Stimulated activated CD8-positive, alpha-beta memory T cell treated with anti-CD3 and anti-CD28 coated beads, Interleukin-7, amount 100 ng/mL, for 48 hours (primary cell): ENCODE results near the gene CTDP1.

Experiments
- DNase-seq, 2 donors: peaks; one replicate each; pipeline ENCODE4 v3.0.0-alpha.2; 2020; ENCODE audit warnings: low read depth in 1 of 2; ENCODE audit errors: extremely low read depth in 1 of 2

Gene CTDP1

DNA sequence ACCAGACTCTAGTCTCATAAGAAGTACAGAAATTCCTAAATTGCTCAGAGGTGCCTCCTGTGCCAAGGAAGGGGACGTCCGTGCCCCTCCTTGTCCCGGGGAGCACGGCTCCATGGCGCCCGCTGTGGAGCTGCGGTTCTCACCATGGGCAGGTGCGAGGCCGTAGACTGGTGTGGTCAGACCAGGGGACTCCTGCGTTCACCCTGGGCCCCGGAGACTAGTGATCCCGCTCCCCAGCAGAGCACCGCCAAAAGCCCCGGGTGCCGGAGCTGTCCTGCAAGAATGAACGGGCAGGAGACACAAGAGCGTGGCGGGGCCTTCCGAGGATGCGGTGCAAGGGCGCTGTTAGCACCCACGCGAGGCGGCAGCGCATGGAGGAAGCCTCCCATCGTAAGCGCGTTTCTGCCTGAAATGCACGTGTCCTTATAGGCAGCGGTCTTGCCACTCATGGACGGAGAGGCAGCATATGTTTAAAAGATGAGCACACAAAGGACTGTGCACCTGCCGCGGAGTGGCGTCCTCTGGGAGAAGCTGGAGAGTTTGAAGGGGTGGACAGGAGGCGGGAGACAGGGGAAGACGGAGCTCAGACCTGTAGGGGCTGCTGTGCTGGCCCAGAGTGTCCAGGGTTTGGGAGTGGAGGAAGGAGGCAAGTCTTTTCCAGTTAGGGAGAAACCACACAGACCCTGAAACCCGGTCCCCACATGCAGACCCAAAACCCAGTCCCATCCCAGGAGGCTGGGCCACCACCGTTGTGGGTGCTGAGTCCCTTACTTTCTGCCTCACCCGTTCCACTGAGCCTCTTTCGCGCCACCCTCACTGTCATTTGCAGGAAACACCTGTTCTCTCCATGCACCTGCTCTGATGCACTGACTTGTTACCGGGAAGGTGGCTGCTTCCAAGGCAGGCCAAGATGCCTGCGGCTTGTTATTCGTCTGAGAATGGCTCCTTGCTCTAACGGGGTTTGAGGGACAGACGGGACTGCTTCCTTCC, 110.6 kb downstream of the CTDP1 start:
- no peak for DNase-seq

DNA sequence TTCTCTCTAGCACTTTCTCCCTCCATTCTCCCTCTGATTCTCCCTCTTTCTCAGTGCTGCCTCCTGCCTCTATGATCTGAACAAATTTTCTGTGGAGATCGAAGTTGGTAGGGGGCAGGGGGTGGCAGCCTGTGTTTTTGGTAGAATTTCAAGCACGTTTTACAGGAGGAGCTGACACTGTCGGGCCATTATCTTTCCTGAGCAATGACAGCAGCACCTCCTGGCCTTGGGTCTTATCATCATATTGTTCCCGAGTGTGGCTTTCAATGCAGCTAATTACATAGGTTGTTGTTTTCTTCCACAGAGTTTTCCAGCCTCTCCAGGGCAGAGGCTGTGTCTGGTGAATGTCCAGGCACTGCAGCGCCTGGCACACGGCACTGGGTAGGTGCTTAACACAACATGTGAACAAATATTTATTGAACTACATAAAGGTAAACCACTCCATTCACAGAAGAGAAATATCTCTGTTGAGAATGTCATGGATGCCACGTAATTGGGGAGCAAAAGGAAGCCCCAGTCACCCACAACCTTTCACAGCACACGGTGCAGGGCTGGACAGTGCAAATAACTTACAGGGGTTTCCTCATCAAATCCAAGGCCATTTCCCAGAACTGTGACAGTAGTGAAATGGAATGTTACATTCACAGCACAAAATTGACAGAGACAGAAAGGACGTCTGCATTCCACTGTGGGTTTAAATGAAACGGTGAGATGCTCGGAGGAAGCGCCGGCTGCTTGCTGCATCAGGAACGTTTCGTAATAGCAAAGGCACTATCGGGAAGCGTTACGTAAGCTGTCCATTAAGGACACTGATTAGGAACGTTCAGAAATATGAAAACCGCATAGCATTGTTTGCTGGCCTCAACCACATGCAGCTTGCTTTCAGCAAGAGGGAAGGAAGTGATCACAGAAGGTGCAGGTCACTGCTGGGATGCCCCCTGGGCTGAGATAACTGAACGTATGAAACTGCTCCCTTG, 111.7 kb downstream of the CTDP1 start:
- DNase-seq = no peak

DNA sequence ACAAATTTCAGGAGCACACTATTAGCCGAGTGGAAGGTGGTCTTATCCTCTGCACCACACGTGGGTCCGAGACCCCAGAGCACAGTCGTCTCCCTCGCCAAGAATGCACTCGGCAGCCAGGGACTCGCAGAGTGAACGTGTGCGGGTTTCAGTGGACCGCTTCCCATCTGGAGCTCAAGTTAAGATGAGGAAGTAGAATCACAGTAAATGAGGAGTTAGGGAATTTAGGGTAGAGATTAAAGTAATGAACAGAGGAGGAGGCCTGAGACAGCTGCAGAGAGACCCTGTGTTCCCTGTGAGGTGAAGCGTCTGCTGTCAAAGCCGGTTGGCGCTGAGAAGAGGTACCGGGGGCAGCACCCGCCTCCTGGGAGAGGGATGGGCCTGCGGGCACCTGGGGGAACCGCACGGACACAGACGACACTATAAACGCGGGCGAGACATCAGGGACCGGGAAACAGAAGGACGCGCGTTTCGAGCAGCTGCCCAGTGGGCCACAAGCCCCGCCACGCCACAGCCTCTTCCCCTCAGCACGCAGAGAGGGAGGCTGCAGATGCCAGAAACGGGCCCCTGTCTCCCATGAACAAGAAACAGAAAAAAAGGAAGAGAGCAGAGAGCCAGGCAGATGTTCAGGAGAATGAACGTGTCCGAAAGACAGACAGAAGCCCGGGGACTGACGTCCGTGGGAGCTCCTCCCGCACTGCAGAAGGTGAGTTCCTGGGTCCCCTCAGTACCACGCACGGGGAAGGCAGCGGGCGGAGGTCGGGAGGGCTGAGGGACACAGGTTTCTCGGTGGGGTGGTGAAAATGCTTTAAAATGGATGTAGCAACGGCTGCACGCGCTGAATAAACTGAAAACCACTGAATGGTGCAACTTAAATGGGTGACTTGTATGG, 112.7 kb downstream of the CTDP1 start:
- DNase-seq = no peak

DNA sequence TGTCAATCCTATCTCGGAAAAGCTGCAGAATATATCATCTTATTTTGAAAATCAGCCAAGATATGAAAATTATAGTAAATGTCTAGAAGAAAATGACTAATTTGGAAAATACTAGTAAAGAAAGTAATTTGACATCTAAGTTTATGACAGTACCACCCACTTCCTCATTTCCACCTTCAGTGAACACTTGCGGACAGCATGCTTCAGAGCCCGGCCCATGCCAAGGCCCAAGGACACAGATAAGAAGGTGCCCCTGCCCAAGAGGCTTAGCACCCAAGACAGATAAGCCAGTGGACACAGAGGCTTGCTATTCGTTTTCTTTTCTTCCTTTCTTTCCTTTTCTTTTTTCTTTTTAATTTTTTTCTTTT, 113.4 kb downstream of the CTDP1 start:
- no peak for DNase-seq

DNA sequence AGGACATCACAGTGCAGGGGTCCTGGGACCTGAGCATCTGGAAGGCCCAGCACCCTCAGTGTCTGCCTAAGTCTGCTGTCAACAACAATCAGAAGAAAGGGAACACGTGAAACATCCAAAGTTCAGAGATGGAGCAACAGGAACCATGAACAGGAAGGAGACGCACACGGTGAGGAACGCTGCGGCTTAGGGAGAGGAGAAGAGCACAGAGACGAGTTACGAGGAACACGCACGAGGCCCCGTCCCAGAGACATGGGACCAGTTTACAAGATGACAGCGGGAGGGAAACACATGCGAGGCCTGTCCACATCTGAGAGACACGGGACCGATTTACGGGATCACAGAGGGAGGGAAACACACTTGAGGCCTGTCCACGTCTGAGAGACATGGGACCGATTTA, 115.2 kb downstream of the CTDP1 start:
- DNase-seq = no peak

DNA sequence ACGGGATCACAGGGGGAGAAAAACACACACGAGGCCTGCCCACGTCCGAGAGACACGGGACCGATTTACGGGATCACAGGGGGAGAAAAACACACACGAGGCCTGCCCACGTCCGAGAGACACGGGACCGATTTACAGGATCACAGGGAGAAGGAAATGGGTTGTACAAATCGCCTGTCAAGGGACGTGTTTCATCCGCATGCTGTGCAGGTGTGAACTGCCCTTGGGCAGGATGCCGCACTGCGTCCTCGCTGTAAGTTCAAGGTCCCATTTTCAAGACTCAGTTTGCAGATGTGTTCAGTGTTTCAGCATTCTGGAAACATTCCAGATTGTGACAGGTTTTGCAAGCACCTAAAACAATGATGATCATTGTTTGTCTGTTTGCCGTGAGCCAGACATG, 115.8 kb downstream of the CTDP1 start:
- DNase-seq = no peak

DNA sequence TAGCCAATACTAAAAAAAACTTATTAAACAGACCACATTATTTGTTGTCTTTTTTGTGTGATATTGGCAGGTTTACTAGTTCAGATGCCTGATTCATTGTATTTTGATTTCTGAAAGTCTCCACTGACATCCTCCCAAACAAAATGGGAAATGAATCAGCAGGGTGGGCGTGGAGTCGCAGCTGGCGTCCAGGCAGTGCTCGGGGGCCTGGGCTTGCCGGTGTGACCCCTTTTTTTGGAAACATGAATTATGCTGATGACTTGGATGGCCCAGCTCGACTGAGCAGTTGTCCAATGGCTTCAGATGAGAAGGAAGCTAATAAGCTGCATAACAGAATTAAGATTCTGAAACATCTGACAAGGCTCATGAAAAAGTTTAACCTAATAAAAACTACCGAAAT, 116.4 kb downstream of the CTDP1 start:
- DNase-seq = no peak

DNA sequence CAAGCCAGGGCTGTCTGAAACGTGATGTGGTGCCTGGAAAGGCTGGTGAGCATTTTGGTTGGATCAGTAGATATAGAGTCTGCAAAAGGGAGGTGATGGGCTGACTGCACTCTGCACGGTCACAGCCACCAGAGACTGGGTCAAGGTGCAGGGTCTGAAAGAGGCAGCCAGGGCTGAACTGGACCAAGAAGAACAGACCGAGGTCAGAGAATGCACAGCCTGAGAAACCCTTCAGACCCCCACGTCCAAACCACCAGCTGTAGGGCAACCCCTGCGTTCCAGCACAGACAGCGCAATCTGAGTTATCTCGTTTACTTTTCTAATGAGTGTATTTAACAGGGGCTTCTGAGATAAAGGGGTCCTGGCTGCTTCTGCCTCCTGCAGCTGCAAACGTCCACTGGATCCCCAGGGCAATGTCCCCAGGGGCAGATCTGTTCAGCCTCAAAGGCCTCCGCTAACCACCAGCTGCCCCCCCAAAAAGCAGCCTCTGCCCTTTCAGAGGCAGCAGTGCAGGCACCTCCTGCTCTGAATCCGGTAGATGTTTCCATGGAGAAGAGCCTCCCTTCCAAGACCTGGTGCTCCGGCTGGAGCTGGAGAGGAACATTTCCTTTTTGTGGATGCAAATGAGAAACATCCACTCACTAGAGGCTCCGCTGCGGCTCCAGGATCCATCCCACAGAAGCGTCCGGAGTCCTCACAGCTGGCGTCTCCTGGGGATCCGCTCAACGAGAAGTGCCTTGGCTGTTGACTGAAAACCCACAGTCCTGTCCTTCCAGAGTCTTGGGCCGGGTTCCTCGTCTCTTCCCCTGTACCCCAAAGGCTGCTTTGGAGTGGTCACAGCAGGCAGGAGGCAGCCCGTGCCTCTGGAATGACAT, 117.2 kb downstream of the CTDP1 start:
- no peak for DNase-seq

DNA sequence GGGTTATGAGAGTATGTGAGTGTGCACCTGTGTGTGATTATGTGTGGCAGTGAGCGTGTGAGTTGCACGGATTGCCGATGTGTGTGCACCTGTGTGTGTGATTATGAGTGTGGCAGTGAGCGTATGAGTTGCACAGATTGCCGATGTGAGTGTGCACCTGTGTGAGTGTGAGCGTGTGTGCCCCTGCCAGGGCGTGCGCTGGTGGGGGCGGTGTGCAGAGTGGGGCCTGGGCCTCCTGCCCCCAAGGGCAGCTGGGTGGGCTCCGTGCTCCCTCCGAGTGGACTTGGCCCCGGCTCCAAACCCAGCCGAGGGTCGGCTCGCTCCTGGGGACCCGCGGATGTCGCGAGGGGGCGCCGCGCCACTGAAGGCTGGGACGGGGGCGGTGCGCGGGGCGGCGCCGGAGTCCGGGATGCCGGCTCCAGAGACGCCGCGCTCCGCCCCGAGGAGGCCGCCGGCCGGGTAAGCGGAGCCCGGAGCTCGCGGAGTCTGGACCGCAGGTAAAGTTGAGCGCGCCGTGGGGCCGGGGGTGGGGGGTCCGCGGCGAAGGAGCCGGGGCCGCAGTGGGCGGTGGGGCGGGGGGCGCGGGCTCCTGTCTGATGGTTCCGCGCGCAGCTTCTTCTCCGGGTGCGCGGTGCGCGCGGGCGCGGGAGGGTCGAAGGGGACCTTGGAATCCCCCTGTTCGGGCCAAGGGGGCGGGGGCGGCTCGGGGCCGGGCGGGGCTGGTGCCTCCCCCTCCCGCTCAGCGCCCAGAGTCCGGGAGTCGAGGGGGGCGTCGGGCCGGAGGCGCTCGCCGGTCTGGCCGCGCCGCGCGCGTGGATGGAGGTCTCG, 118.1 kb downstream of the CTDP1 start, which contains the start of gene KCNG2:
Gene KCNG2, plus strand, starts transcription at position 421 of the 828 bp plus-strand sequence. CDS start 65,730 bp downstream, outside the sequence.
- no peak for DNase-seq

DNA sequence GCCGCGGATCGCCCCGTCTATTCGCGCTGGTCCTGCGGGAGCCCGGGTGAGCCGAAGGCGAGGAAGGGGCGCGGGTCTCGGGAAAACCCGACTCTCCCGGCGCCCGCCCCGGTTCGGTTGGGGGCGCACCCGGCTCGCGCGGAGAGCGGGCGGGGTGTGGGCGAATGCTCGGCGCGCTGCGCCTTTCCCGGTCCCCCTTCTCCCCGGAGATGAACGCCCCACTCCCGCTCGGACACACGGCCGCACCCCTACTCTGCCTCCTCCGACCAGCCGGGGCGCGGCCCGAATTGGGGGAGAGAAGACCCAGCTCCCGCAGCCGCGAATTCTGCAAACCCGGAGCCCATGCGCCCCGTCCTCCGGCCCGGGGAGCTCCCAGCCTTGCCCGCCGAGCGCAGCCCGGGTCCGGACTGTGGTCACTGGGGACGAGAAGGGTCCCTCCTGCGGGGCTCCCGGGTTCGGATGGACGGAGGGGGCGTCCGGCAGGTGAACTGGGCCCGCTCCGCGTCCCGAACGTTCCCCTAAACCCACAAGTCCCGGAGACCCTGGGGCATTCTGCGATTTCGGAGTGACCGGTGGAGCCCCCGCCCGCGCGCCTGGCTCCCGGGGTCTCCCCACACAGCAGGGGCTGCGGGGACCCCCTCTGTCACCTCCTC, 118.9 kb downstream of the CTDP1 start:
- no peak for DNase-seq

DNA sequence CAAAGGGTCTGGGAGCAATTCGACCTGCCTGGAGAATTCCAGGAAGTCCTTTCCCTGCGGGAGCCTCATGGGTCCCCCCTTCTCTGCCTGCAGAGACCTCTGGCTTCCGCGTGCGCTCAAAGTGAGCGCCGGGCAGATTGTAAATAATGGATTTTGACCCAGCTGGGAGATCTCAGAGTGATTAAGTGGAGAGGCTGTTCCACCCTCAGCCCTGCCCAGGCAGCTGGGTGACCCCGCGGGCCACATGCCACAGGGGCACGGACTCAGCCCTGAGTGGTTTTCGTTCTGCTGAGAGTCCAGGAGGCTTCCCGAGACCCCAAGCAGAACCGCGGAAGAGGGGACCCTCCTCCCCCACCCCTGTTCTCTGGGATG, 119.4 kb downstream of the CTDP1 start:
- no peak for DNase-seq

DNA sequence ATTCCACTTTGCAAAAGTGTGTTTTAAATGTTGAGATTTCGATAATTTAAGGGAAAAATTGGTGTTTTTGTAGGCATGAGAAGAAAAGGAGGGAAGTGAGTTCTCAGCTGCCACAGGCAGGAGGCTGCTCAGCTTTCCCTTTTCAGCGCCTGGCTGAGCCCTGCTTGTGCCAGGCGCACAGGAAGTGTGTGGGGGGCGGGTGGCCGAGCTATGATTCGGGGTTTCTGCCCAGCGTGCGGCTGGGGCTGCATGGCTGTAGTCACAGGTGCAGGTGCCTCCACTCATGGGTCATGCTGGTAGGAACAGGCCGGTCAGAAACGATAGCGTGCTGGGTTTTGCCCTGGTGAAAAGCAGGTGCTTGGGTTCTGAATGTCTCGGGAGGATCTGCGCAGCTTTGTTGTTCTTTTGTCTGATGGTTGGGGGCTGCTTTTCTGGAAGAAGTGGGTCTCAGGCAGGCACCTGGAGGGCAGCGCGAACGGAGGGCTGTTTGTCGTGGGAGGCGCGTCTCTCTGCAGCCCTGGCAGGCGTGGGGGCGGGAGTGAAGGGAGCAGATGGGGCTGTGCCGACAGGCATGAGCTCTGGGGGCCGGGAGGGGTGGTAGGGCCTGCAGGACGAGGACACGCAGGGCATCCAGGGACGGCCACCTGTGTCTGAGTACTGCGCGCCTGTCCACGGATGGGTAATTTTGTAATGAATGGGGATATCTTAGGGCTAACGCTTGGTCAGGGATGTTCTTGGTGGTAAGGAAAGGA, 120.2 kb downstream of the CTDP1 start:
- no peak for DNase-seq

DNA sequence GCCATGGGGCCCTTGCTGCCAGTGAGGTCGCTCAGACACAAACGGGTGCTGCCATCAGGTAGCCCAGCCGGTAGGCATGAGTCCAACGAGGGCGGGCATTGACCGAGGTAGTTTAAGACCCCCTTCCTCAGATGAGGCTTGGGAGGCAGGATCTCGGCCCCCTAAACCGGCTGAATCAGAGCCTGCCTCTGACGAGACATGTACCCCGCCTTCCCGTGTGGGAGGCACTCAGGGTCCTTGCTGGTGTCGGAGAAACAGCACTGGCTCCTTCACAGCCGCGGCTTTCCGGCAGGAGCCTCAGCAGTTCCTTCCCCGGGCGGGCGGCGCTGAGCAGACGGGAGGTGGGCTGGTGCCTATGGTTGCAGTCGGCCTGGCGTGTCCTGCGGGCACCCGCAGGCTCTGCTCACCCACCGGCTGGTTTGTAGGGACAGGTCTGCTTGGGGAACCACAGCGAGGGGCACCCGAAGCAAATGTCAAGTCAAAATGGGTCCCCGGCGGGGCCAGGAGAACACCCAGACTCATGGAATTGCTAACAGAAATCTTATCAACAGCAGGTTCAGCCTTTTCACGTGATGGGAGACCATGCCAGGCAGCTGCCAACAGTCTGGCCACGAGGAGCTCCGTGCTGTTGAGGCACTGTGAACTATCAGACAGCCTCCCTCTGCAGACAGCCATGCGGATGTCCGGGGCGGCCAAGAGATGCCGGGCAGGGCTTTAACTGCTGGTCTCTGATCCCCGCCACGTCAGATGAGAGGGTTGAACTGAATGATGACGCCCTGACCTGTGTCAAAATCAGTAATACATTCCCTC, 121.0 kb downstream of the CTDP1 start:
- DNase-seq = no peak

DNA sequence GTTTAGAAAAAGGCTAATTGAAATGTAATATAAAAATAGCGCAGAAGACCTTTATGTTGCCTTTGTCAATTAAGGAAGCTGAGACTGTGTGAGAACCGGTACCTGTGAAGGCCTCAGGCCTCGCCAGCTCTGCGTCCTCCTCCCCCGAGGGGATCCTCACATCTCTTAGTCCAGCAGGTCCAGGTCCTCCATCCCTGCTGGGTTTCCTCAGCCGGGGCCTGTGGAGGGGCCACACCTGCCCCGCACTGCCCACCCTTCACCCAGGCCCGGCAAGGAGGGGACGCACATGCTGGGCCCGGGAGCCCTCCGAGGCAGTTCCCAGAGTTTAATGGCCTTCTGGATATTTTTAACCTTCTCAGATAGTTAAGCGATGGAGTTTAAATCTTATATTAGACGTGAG, 121.6 kb downstream of the CTDP1 start:
- DNase-seq = no peak

DNA sequence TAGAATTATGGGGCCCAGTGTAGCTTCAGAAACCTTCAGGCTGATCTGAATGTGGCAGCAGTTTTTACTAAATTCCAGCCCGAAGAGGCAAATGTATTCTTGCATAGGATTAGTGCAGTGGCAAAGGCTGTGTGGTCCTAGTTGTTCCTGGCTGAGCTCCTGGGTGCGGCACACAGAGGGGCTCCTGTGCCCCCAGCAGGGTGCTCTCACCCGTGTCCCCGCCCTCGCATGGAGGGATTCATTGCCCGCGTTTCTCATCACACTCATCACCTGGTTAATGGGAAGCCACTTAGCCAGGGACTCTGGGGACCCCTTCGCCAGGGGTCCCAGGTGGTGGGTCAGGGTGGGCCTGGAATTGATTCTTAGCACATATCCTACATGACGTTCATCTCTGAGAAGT, 122.0 kb downstream of the CTDP1 start:
- no peak for DNase-seq

DNA sequence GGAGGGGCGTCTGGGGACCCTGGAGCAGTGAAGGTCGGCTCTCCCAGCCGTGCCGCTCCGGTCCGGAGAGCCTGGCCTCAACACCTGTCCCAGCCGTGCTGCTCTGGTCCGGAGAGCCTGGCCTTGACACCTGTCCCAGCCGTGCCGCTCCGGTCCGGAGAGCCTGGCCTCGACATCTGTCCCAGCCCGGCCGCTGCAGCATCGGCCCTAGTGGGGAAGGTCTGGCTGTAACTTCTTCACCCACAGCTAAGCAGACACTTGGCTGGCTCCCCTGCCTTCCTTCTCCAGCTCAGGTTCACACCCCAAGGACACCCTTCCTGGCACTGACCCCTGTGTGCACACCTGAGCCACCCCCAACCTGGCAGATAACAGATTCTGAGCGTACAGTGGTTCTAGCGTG, 122.7 kb downstream of the CTDP1 start:
- no peak for DNase-seq

DNA sequence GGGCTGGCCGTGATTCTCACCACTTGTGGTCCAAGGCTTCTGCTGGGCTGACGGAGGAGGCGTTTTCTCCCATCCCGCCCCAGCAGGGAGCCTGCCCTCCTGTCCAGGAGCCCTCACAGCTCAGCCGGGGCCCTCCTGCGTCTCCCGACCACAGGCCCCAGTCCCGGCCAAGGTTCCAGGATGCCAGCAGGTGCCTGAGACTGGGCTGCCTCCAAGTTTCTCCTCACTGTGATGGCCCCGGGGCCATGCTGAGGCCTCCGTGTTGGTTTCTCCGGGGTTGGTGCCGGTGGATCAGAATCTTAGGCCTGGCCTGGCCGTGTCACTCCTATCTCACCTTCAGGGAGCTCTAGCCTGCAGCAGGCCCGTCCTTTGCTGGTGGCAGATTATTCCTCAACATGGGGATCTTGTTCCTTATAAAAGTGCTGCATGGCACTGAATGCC, 124.0 kb downstream of the CTDP1 start:
- no peak for DNase-seq
